Large intestine (tissue), 3 donors: ENCODE data around the gene IL6ST. TPM values are rescaled to one million over a fixed set of nuclear protein-coding genes. Genes with fewer than 3 reads are reported as not detected.
"Not testable (repeated sequence)": the region's sequence is repeated elsewhere in the genome, so short reads cannot be mapped to it uniquely, and the experiment has no call there.

Experiments
- DNase-seq, 2 donors: peaks; one replicate each; pipeline versions ENCODE4 v3.0.0 to v3.0.0-alpha.2; 2013
- H3K27ac ChIP-seq: one replicate; pipeline ENCODE4 v1.5.1; 2013; ENCODE audit warnings: low read length
- H3K27me3 ChIP-seq: 2 replicates; pipeline ENCODE4 v1.6.1; 2013; ENCODE audit warnings: low read length; ENCODE audit not compliant: control insufficient read depth, insufficient read depth
- H3K36me3 ChIP-seq: 2 replicates; pipeline ENCODE4 v1.6.1; 2013; ENCODE audit warnings: low read length; ENCODE audit not compliant: control insufficient read depth, insufficient read depth
- H3K4me1 ChIP-seq: one replicate; pipeline ENCODE4 v1.6.1; 2013; ENCODE audit warnings: low read length; ENCODE audit not compliant: control insufficient read depth, insufficient read depth
- H3K4me3 ChIP-seq: one replicate; pipeline ENCODE4 v1.5.1; 2013; ENCODE audit warnings: low read length
- H3K9me3 ChIP-seq: one replicate; pipeline ENCODE4 v1.6.1; 2013; ENCODE audit warnings: mild to moderate bottlenecking, low read depth, low read length, moderate library complexity; ENCODE audit not compliant: control insufficient read depth
- WGBS: methylation state at CpG from one replicate; pipeline ENCODE4 v1.1.5; 2013; ENCODE audit warnings: low lambda C conversion rate; ENCODE audit not compliant: insufficient coverage; 5-methylcytosine and 5-hydroxymethylcytosine counted together
- polyA plus RNA-seq: library from polyadenylated mRNA; unstranded; fragments of 120-200 nt; gene quantifications from one replicate; pipeline ENCODE4 v1.2.1, GENCODE V29; 2013

IL6ST gene
- polyA plus RNA-seq, 1 donor = 55.2 TPM

DNA sequence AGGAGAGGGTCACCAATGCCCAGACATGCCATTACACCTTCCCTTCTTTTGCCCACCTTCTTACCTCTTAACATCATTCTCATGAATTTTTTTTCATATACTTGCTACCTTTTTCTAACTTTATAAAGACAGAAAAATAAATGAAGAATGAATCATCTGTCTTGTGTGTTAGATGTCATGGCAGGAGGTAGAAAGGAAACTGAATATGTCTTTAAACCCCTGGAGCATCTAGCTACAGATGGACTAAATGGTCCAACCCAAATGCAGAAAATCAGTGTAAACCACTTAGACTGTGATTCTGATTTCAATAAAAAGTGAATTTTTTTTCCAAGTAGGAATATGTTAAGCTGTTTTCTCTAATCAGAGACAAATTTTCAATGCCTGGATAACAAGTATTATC is 11.8 kb upstream of the IL6ST start:
- no peaks in the 10 kb centered on the region for H3K4me1 ChIP-seq
- no peak overlapping the region for H3K27ac ChIP-seq
- no peaks in the 10 kb centered on the region for H3K36me3 ChIP-seq
- no peak for DNase-seq
- no peak overlapping the region for H3K4me3 ChIP-seq
- H3K9me3 ChIP-seq = peaks cover 6% of the 10 kb centered on the region
- H3K27me3 ChIP-seq = no peaks in the 10 kb centered on the region

DNA sequence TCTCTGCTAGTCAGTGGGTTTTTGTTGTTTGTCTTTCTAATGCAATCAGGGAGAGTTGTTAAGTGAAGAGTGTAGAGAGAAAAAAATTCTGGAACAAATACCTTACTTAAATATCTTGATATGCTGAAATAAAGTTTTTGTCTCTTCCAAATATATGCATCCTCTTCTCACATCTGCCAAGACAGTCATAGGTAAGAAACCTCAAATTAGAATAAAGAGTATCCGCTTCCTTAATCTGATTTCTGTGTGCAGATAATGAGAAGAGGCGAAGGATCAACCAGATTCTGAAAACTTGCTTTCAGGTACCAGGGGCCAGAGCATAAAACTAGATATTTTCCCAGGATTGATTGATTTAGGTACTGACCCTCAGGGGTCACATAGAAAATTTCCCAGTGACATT is 11.3 kb upstream of the IL6ST start:
- H3K4me3 ChIP-seq = no peak overlapping the region
- H3K27me3 ChIP-seq = no peaks in the 10 kb centered on the region
- H3K9me3 ChIP-seq = peaks cover 6% of the 10 kb centered on the region
- no peaks in the 10 kb centered on the region for H3K4me1 ChIP-seq
- WGBS = 100% methylated on average over 1 of the region's 2 CpGs
- H3K36me3 ChIP-seq = no peaks in the 10 kb centered on the region
- no peak for DNase-seq
- no peak overlapping the region for H3K27ac ChIP-seq

DNA sequence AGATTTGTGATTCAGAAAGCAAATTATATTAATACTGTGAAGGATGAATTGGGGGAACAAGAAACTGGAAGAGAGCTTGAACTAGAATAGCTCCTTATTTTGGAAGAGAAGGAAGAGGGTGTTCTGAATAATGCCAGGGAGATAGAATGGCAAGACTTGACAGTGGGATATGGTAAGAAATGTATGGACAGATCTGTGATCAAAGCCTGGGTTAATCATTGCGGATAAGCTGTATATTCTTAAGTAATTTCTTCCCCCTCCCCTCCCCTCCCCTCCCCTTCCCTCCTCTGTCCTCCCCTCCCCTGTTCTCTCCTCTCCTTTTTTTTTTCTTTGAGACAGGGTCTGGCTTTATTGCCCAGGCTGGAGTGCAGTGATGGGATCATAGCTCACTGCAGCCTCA is 10.1 kb upstream of the IL6ST start:
- no peaks in the 10 kb centered on the region for H3K27me3 ChIP-seq
- H3K36me3 ChIP-seq = no peaks in the 10 kb centered on the region
- H3K4me3 ChIP-seq = no peak overlapping the region
- no peak overlapping the region for H3K27ac ChIP-seq
- peaks cover 6% of the 10 kb centered on the region for H3K9me3 ChIP-seq
- DNase-seq = no peak
- H3K4me1 ChIP-seq = no peaks in the 10 kb centered on the region
- WGBS = no CpG with 5 or more reads among the region's 1 CpG

DNA sequence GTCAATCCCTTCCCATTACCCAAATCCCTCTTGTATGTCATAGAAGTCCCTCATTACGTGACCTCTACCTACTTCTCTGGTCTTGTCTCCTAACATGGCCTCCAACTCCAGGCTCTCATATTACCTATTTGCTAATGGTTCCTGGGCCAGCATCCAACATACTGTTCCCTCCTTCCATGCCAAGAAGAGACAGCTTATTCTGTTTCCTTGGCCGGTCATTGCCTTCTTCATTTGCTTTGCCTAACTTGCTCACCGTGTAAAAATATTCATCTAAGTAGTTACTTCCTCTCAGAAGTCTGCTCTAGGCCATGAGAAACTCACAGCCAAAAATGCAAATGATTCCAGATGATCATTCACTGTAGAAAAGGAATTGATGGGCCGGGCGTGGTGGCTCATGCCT is 8.9 kb upstream of the IL6ST start:
- Histone ChIP-seq H3K36me3 (no peaks in the 10 kb centered on the region), H3K27me3 (no peaks in the 10 kb centered on the region), H3K27ac (peak overlapping the region; percentile 74), H3K4me1 (no peaks in the 10 kb centered on the region), H3K9me3 (peaks cover 6% of the 10 kb centered on the region), H3K4me3 (no peak overlapping the region)
- no CpG with 5 or more reads among the region's 5 CpGs for WGBS
- DNase-seq = no peak

- WGBS = no CpG with 5 or more reads among the region's 2 CpGs
- H3K4me3 ChIP-seq = no peak overlapping the region
- peak overlapping the region; percentile 74 for H3K27ac ChIP-seq
- no peaks in the 10 kb centered on the region for H3K36me3 ChIP-seq
- no peaks in the 10 kb centered on the region for H3K27me3 ChIP-seq
- peak; percentile 94 to 97 for DNase-seq
- H3K4me1 ChIP-seq = no peaks in the 10 kb centered on the region
- H3K9me3 ChIP-seq = peaks cover 6% of the 10 kb centered on the region
Observed at GRCh38 chr5:56003179-56003578, 8.4 kb upstream of the IL6ST start.

- H3K27ac ChIP-seq = no peak overlapping the region
- H3K4me3 ChIP-seq = no peak overlapping the region
- no peaks in the 10 kb centered on the region for H3K36me3 ChIP-seq
- H3K9me3 ChIP-seq = peaks cover 6% of the 10 kb centered on the region
- no peaks in the 10 kb centered on the region for H3K4me1 ChIP-seq
- WGBS = no CpG with 5 or more reads among the region's 2 CpGs
- no peaks in the 10 kb centered on the region for H3K27me3 ChIP-seq
- DNase-seq = no peak
Observed at GRCh38 chr5:56002303-56002702, 7.5 kb upstream of the IL6ST start.

GRCh38 chr5:56000221-56000620 is 5.5 kb upstream of the IL6ST start:
- H3K9me3 ChIP-seq, H3K36me3 ChIP-seq, H3K4me1 ChIP-seq, DNase-seq, H3K27me3 ChIP-seq, H3K4me3 ChIP-seq, H3K27ac ChIP-seq: not testable (repeated sequence)
- 100% methylated on average over 1 of the region's 5 CpGs for WGBS

DNA sequence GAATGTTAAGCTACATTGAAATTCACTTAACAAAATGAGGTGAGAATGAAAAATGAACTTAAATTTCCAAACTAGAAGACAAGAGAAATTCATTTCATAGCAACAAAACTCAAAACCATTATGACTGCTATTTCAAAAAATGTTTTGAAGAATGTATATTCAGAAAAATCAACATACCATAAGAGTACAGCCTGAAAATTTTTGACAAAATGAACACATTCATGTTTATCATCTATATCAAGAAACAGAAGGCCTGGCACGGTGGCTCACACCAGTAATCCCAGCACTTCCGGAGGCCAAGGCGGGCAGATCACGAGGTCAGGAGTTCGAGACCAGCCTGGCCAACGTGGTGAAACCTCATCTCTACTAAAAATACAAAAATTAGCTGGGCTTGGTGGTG is 4.2 kb upstream of the IL6ST start:
- no peaks in the 10 kb centered on the region for H3K36me3 ChIP-seq
- H3K4me1 ChIP-seq = no peaks in the 10 kb centered on the region
- H3K27ac ChIP-seq = no peak overlapping the region
- no peak for DNase-seq
- peaks cover 6% of the 10 kb centered on the region for H3K9me3 ChIP-seq
- no peak overlapping the region for H3K4me3 ChIP-seq
- WGBS = no CpG with 5 or more reads among the region's 6 CpGs
- H3K27me3 ChIP-seq = no peaks in the 10 kb centered on the region

DNA sequence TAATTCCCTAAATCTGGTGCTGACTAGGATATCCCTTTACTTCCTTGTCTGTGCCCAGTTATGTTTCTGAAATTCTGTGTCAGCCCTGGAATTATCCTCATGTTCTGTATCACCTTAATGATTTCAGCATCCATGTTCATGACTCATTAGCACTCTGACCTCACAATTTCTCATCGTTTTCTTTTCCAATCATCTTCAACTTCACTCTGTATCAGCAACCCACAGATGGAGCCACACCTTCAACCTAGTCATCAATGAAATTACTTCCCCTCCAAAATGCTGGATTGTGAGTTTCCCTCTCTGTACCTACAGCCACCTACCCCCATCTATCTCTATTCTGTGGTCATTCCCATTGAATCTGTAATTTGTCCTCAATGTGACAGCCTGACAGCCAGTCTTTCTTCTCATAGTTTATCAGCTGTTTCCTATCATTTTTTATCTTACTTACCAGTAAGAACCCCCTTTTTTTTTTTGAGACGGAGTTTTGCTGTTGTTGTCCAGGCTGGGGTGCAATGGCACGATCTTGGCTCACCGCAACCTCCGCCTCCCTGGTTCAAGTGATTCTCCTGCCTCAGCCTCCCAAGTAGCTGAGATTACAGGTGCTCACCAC is 3.1 kb upstream of the IL6ST start:
- DNase-seq = no peak
- WGBS = 20% methylated on average over 1 of the region's 5 CpGs
- Histone ChIP-seq H3K27ac (no peak overlapping the region), H3K36me3 (no peaks in the 10 kb centered on the region), H3K9me3 (peaks cover 6% of the 10 kb centered on the region), H3K27me3 (no peaks in the 10 kb centered on the region), H3K4me3 (no peak overlapping the region), H3K4me1 (no peaks in the 10 kb centered on the region)

DNA sequence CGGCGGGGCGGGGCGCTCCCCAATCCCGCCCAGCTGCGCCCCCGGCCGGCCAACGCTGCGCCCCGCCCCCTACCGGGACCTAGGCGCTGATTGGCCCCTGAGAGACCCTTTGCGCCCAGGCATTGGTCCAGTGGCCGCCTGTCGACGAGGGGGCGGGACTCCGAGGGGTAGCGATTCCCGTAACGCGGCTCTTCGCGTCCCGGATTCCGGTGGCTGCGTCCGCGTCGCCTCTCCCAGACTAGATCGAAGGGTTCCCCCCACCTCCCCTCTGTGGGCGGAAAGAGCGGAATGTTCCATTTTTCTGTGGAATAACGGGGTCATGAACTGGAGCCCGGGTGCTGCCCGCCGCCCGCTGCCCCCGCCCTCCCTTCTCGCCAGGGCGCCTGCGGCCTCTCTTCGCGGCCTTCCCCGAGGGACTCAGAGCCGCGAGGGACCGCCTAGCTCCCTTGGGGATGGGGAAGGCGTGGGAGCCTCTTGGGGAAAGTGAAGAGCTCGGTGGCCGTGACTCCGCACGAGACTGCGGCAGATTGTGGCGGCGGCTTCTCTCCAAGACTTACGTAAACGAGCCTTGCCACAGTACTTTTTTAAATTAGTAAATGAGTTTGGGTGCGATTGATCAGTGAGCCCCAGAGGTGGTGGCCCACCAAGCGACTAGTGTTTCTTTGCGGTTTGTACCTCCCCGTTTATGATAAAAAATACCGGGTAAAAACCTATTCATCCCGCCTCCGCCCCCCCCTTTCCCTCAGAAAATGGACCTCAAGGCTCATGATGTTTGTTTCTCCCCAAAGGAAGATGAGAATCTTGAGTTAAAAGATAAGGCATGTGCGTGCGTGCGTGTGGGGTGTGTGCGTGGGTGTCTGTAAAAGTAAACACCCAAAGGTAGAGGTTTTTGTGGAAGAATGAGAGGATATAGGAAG is 493 bp upstream of the IL6ST start:
- Histone ChIP-seq H3K27ac (peak overlapping the region; percentile 98), H3K36me3 (no peaks in the 10 kb centered on the region), H3K27me3 (no peaks in the 10 kb centered on the region), H3K9me3 (no peaks in the 10 kb centered on the region), H3K4me1 (peaks cover 3% of the 10 kb centered on the region), H3K4me3 (peak overlapping the region; percentile 62)
- WGBS = no CpG with 5 or more reads among the region's 70 CpGs
- DNase-seq = peak; percentile 97 to 98
